Measurements from ENCODE around the gene APOBEC3G.
"Not testable (repeated sequence)": the region's sequence is repeated elsewhere in the genome, so short reads cannot be mapped to it uniquely, and the experiment has no call there.

DNA sequence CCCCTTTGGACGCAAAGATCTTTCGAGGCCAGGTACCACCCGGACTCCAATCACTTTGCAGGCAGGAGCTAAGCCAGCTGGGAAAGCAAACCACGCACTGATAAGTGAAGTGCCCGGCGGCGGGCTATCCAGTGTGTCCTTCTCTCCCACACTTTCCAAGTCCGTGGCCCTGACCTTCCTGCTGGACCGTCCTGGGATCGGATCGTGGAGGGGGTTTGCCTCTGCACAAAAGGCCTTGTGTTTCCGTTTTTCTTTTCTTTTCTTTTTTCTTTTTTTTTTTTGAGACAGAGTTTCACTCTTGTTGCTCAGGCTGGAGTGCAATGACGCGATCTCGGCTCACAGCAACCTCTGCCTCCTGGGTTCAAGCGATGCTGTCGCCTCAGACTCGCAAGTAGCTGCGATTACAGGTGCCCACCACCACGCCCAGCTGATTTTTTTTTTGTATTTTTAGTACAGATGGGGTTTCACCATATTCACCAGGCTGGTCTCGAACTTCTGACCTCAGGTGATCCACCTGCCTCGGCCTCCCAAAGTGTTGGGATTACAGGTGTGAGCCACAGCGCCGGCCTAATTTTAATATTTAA lies 2.1 kb downstream of the APOBEC3G start:
- not testable (repeated sequence) for TF ChIP-seq POLR2A (IDR thresholded peaks at IDR 0.05; ENCODE audit: low read depth, low read length); TAF1 (IDR thresholded peaks at IDR 0.05; ENCODE audit: borderline replicate concordance, low read depth, low read length); POLR2AphosphoS5 (IDR thresholded peaks at IDR 0.05; ENCODE audit: low read depth, low read length)
